ENCODE results near the gene CDKL5.

The CDKL5 gene

DNA sequence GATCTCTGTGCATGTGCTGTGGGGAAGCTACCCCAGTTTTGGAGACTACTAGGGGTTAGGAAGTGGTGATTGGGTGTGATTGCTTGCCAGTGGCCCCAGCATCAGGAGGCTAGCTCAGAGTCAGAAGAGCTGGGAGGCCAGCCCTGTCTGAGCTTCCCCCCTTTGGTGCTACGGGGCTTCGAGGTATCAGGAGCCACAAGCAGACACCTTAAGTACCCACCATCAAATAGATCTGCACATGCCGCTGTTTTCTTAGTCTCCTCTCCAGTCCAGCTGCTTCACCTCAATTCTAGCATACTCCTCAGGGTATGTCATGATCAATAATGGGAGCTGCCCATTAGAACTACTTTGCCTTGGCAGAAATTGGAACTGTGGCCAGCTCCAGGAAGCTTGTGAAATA, 271.2 kb downstream of the CDKL5 start:
- no peak for DNase-seq (ENCODE audit: low read depth in 2 of 2)

DNA sequence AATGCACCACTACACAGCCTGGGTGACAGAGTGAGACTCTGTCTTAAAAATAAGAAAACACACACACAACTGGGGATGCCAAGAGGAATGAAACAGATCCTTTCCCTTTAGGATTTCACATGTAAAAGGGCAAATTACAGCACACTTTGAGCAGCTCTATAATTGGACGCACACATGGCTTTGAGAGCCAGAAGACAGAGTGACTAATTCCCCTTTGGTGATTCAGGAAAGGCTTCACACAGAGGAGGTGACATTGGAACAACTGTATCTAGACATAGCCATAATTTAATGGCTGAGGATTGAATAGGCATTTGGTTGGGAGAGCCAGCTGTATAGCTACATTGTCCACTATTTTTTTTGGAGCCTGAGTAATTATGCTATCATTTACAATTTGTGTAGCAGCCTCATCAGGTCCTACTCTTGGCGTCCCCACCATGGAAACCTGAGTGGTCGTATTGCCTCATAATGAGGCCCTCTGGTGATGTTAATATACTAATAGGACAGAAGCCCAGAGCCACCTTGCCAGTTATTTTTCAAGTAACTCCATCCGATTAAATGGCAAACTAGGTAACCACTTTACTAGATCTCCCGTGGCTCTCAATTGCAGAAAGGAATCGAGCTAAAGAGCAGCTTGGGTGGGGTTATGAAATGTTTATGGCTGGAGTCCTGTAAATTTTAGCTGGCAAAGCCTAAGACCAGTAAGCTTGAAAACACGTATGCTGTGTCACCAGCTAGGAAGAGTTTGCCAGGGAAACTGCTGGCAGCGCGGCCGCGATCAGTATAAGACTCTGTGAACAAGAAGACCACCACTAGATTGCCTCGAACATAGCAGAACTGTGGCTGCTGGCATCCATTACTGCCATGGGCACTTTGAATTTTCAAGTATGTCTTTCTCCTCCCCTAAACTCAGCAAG, 273.6 kb downstream of the CDKL5 start:
- DNase-seq (ENCODE audit: low read depth in 2 of 2), result no peak

DNA sequence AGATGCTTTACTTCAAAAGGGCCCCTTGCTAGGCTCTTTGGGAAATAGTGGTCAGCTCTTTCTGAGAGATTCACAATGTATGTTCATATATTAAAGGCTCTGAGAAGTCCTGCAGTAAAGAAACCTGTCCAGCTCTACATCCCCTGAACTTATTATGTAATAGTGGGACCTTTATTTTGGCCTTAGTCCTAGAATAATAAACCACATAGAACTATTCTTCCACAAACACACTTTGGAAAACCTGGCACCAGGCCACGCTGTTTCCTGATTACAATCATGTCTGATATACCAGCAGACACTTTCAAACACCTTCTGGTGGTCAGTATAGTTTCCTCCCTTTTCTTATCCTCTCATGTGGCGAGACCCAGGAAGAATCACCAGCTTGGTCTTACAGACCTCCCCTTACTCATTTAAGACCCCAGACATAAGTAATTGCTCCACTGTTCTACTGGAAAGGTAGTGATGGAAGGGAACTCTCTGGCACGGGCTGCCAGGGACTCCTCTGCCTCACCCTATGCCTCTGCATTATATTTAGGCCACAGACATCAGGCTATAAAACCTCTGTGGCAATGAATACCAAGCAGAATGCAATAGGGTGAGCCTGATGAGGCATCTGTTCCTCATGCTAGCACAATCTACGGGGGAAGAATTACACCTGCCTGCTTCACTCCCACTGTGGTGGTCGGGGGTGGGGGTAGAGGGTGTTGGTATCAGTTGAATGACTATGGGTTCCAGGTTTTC, 276.4 kb downstream of the CDKL5 start:
- DNase-seq (ENCODE audit: low read depth in 2 of 2), result no peak

DNA sequence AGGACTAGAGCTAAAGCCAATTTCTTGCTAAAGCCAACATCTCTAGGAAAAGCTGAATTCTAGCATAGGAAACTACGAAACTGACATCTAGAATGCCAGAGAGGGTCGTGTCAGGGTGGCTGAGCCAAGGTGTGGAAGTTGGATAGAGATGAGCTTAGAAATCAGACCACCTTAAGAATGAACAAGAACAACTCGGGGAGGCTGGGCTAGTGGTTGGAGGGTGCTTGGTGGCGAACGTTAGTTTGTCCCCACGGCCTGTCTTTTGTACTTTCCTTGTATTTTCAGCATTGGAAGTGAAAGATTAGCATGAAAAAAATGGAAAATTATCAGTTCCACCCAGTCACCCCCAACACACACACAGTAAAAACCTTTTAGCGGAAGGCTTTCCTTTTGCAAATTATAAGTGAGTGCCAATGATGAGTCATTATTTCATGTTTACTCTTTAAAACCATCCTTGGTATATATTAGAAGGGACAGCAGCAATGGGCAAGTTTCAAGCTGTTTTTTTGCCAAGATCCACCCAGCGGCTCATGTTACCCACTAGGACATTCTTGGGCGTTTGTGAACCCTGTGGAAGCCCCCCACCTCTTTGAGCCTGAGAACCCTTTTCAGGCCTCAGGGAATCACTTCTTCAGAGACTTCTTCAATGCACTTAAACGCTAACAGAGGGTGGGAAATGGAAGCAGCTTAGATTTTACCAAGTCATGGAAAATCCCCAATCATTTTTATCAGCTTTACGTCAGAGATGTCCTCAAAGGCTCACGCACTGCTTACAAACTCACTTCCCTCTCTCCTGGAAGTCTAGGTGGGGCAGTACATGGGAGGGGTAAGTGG, 277.2 kb downstream of the CDKL5 start:
- no peak for DNase-seq (ENCODE audit: low read depth in 2 of 2)

All from activated CD4-positive, alpha-beta T cell treated with anti-CD3 and anti-CD28 coated beads for 24 hours (primary cell).